KMS-11 (cell line): ENCODE results near the gene ADGRL1.

ENCODE experiments used
- H2AFZ ChIP-seq: fragments of 200-600 bp; sonication (generic); 2 replicates; pipeline ENCODE4 v1.6.1; 2016; ENCODE audit warnings: antibody characterized with exemption, mixed run types, low read depth
- H3K27ac ChIP-seq: fragments of 200-600 bp; sonication (generic); 2 replicates; pipeline ENCODE4 v1.6.1; 2016; ENCODE audit warnings: mild to moderate bottlenecking, mixed run types
- H3K27me3 ChIP-seq: fragments of 200-600 bp; sonication (generic); 2 replicates; pipeline ENCODE4 v1.6.1; 2017; ENCODE audit warnings: mild to moderate bottlenecking, low read depth, mixed run types, moderate library complexity; ENCODE audit not compliant: insufficient read depth
- H3K36me3 ChIP-seq: fragments of 200-600 bp; sonication (generic); 2 replicates; pipeline ENCODE4 v1.6.1; 2017; ENCODE audit warnings: mild to moderate bottlenecking, mixed run types; ENCODE audit not compliant: insufficient read depth
- H3K4me1 ChIP-seq: fragments of 200-600 bp; sonication (generic); 2 replicates; pipeline ENCODE4 v1.6.1; 2016; ENCODE audit warnings: mild to moderate bottlenecking, low read depth, mixed run types; ENCODE audit not compliant: poor library complexity, severe bottlenecking
- H3K4me2 ChIP-seq: fragments of 200-600 bp; sonication (generic); 2 replicates; pipeline ENCODE4 v1.7.0; 2016; ENCODE audit warnings: mild to moderate bottlenecking, mixed run types
- H3K4me3 ChIP-seq: fragments of 200-600 bp; sonication (generic); IDR thresholded peaks from 2 replicates; pipeline ENCODE4 v1.6.1; 2017; ENCODE audit warnings: low read depth, low read length, mixed read lengths; ENCODE audit not compliant: insufficient read depth
- H3K79me2 ChIP-seq: fragments of 200-600 bp; sonication (generic); 2 replicates; pipeline ENCODE4 v1.6.1; 2016; ENCODE audit warnings: low read depth, mixed run types; ENCODE audit not compliant: insufficient read depth
- H3K9ac ChIP-seq: fragments of 200-600 bp; sonication (generic); 2 replicates; pipeline ENCODE4 v1.6.1; 2016; ENCODE audit warnings: mild to moderate bottlenecking, mixed run types
- H4K20me1 ChIP-seq: fragments of 200-600 bp; sonication (generic); 2 replicates; pipeline ENCODE4 v1.6.1; 2016; ENCODE audit warnings: mild to moderate bottlenecking, mixed run types; ENCODE audit not compliant: insufficient read depth
- TF ChIP-seq, protein P1 (sequence below): fragments of 200-600 bp; sonication (generic); conservative IDR thresholded peaks from 2 replicates; pipeline ENCODE4 v1.6.1; 2017; ENCODE audit warnings: low read depth, mild to moderate bottlenecking, antibody characterized with exemption, low read length, moderate library complexity, mixed read lengths

The ADGRL1 gene

DNA sequence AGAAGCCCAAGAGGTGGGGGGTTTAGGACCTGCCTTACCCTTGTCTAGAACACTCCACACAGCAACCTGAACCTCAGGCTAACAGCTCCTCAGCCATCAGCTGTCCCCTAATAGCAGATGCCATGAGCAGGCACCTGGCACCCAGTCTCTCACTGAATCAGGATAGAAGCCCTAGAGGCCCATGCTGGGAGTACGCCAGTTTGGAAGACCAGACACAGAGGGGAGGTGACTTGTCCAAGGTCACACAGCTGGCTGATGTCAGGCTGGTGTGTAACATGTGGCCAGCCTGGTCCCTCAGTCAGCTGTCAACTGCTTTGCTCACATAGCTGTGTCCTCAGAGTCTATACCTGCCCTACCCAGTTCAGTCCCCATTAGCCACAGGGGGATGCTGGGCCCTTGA is 102.7 kb downstream of the ADGRL1 start:
- H3K79me2 ChIP-seq, result no peaks in the 10 kb centered on the region
- no peaks in the 10 kb centered on the region for H3K27me3 ChIP-seq
- no peaks in the 10 kb centered on the region for H4K20me1 ChIP-seq
- TF ChIP-seq, protein P1, sequence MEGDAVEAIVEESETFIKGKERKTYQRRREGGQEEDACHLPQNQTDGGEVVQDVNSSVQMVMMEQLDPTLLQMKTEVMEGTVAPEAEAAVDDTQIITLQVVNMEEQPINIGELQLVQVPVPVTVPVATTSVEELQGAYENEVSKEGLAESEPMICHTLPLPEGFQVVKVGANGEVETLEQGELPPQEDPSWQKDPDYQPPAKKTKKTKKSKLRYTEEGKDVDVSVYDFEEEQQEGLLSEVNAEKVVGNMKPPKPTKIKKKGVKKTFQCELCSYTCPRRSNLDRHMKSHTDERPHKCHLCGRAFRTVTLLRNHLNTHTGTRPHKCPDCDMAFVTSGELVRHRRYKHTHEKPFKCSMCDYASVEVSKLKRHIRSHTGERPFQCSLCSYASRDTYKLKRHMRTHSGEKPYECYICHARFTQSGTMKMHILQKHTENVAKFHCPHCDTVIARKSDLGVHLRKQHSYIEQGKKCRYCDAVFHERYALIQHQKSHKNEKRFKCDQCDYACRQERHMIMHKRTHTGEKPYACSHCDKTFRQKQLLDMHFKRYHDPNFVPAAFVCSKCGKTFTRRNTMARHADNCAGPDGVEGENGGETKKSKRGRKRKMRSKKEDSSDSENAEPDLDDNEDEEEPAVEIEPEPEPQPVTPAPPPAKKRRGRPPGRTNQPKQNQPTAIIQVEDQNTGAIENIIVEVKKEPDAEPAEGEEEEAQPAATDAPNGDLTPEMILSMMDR, result no peak
- no peak overlapping the region for H3K4me3 ChIP-seq
- H3K9ac ChIP-seq, result peak overlapping the region; percentile 29; the same call in 1 of the 2 replicates
- H3K4me2 ChIP-seq, result peak overlapping the region; percentile 40
- peaks cover 57% of the 10 kb centered on the region for H3K4me1 ChIP-seq
- H3K27ac ChIP-seq, result peak overlapping the region; percentile 53
- no peaks in the 10 kb centered on the region for H3K36me3 ChIP-seq
- H2AFZ ChIP-seq, result peak overlapping the region; percentile 21; the same call in 1 of the 2 replicates

DNA sequence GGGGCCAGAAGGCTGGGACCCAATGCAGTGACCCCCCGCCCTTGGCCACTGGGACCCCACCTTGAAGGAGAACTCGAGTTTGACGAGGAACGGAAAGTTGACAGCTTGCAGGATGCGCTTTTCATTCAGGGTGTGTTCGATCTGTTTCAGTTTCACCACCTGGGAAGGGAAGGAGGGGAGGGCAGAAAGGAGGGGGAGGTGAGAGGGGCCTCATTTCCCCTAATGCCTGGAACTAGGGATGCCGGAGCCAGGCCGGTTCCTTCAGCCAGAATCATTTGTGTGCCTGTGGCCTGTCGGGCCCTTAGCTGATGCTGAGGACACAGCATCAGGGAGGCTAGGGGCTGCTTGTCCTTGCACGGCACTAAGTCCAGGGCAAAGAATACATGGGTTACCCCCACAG is 103.2 kb downstream of the ADGRL1 start:
- Histone ChIP-seq H2AFZ (peak overlapping the region; percentile 21; the same call in 1 of the 2 replicates), H3K4me3 (no peak overlapping the region), H3K79me2 (no peaks in the 10 kb centered on the region), H3K4me2 (peak overlapping the region; percentile 40), H3K4me1 (peaks cover 57% of the 10 kb centered on the region), H3K9ac (peak overlapping the region; percentile 29; the same call in 1 of the 2 replicates), H3K36me3 (no peaks in the 10 kb centered on the region), H4K20me1 (no peaks in the 10 kb centered on the region), H3K27me3 (no peaks in the 10 kb centered on the region), H3K27ac (peak overlapping the region; percentile 53)
- TF ChIP-seq, protein P1, result no peak

GRCh38 chr19:14102102-14102696 is 103.8 kb downstream of the ADGRL1 start:
- TF ChIP-seq, protein P1, result no peak
- Histone ChIP-seq H3K36me3 (no peaks in the 10 kb centered on the region), H3K27ac (peak overlapping the region; percentile 53), H3K27me3 (no peaks in the 10 kb centered on the region), H3K79me2 (no peaks in the 10 kb centered on the region), H3K4me2 (peak overlapping the region; percentile 40), H3K4me3 (no peak overlapping the region), H4K20me1 (no peaks in the 10 kb centered on the region), H3K4me1 (peaks cover 57% of the 10 kb centered on the region), H2AFZ (peak overlapping the region; percentile 21), H3K9ac (peak overlapping the region; percentile 4; the same call in 1 of the 2 replicates)

GRCh38 chr19:14101003-14101545 is 104.9 kb downstream of the ADGRL1 start:
- Histone ChIP-seq H2AFZ (no peak overlapping the region), H3K4me3 (no peak overlapping the region), H3K27me3 (no peaks in the 10 kb centered on the region), H3K4me2 (no peak overlapping the region), H3K27ac (no peak overlapping the region; the same call in 1 of the 2 replicates), H3K4me1 (peaks cover 57% of the 10 kb centered on the region), H3K79me2 (no peaks in the 10 kb centered on the region), H3K36me3 (no peaks in the 10 kb centered on the region), H3K9ac (no peak overlapping the region), H4K20me1 (no peaks in the 10 kb centered on the region)
- TF ChIP-seq, protein P1, result no peak
